Panc1 (cell line): Measurements from ENCODE around the gene TRIM45. TPM values are rescaled to one million over a fixed set of nuclear protein-coding genes. Genes with fewer than 3 reads are reported as not detected.

ENCODE experiments used
- ATAC-seq: fragments of 200-7000 bp; cut with Tn5 transposase; 2 replicates; pipeline ENCODE4 v1.9.1; 2020; ENCODE audit warnings: mild to moderate bottlenecking, moderate library complexity
- BruUV-seq: library from RNA; stranded (reverse); fragments of 400-500 nt; replicated peaks from 2 replicates; lab custom pipeline; 2021; lab: Mats Ljungman, UMichigan
- CTCF ChIA-PET: fragments of 300-600 bp; sonication (Branson Sonifier 250); formaldehyde crosslinking; loops from one replicate; lab custom pipeline; 2022; ENCODE audit warnings: antibody characterized with exemption; lab: Charles Lee
- POLR2A ChIA-PET: fragments of 300-600 bp; sonication (Branson Sonifier 250); formaldehyde crosslinking; loops from one replicate; lab custom pipeline; 2022; ENCODE audit warnings: antibody characterized with exemption; lab: Charles Lee
- DNase-seq: peaks from one replicate; pipeline ENCODE4 v3.0.0-alpha.2; 2010; ENCODE audit warnings: low read depth, low spot score
- H3K27ac ChIP-seq: 2 replicates; pipeline ENCODE4 v1.5.1; 2011; ENCODE audit warnings: mild to moderate bottlenecking, low read length, inconsistent platforms
- H3K27me3 ChIP-seq: fragments of 200-500 bp; sonication (Bioruptor generic); 2 replicates; pipeline ENCODE4 v1.6.0; 2014; ENCODE audit warnings: low read length, inconsistent platforms; ENCODE audit not compliant: control insufficient read depth, insufficient read depth
- H3K36me3 ChIP-seq: fragments of 200-500 bp; sonication (Bioruptor generic); 2 replicates; pipeline ENCODE4 v1.5.1; 2014; ENCODE audit warnings: inconsistent platforms, mild to moderate bottlenecking, low read length, moderate library complexity; ENCODE audit not compliant: control insufficient read depth, insufficient read depth
- H3K4me1 ChIP-seq: 2 replicates; pipeline ENCODE4 v1.5.1; 2011; ENCODE audit warnings: inconsistent platforms, mild to moderate bottlenecking, low read length, moderate library complexity; ENCODE audit not compliant: control insufficient read depth, insufficient read depth
- H3K4me3 ChIP-seq, 2 experiments: 2 replicates each; pipeline ENCODE4 v1.5.1; 2011 to 2012; ENCODE audit warnings: low read depth in 2 of 2, low read length in 2 of 2, mild to moderate bottlenecking in 2 of 2, inconsistent platforms in 1 of 2, moderate library complexity in 1 of 2
- H3K9me3 ChIP-seq: fragments of 200-500 bp; sonication (Bioruptor generic); 2 replicates; pipeline ENCODE4 v1.5.1; 2014; ENCODE audit warnings: low read depth, mild to moderate bottlenecking, inconsistent platforms, low read length, moderate library complexity; ENCODE audit not compliant: control insufficient read depth, insufficient read depth
- CTCF ChIP-seq: fragments of 450-650 bp; IDR thresholded peaks from 2 replicates; pipeline ENCODE4 v1.5.1; 2017; ENCODE audit warnings: mild to moderate bottlenecking
- POLR2AphosphoS5 ChIP-seq: IDR thresholded peaks from 2 replicates; pipeline ENCODE4 v1.6.1; 2012; ENCODE audit warnings: mild to moderate bottlenecking, low read depth, low read length, moderate library complexity
- REST ChIP-seq, 2 experiments: IDR thresholded peaks; 2 replicates each; pipeline ENCODE4 v1.6.1; 2011 to 2012; ENCODE audit warnings: low read depth in 2 of 2, control low read depth in 1 of 2, low read length in 1 of 2, mild to moderate bottlenecking in 1 of 2, moderate library complexity in 1 of 2; ENCODE audit not compliant: insufficient read depth in 1 of 2
- SIN3A ChIP-seq: IDR thresholded peaks from 2 replicates; pipeline ENCODE4 v1.6.1; 2012; ENCODE audit warnings: low read depth, mild to moderate bottlenecking, low read length, moderate library complexity, borderline replicate concordance; ENCODE audit not compliant: insufficient read depth
- TCF7L2 ChIP-seq: IDR thresholded peaks from 2 replicates; pipeline ENCODE4 v1.6.1; 2011; ENCODE audit warnings: mild to moderate bottlenecking, low read depth, low read length, inconsistent platforms
- in situ Hi-C: cut with HindIII; loops from 2 replicates; pipeline ENCODE4 v1.10.0; 2016; ENCODE audit warnings: low sequenced_read_pairs, low pct_unique_long_range_greater_than_20kb
- intact Hi-C: fragments of 100-400 bp; cut with micrococcal nuclease; formaldehyde crosslinking; loops from one replicate; pipeline ENCODE4 v1.10.0; 2022; ENCODE audit not compliant: unreplicated experiment
- total RNA-seq: library from RNA; stranded (reverse); gene quantifications from one replicate; pipeline ENCODE4 v1.2.1, GENCODE V29; 2021; ENCODE audit not compliant: unreplicated experiment

The TRIM45 gene
- total RNA-seq, 1 experiment from 2014 or later, result 4.7 TPM

DNA sequence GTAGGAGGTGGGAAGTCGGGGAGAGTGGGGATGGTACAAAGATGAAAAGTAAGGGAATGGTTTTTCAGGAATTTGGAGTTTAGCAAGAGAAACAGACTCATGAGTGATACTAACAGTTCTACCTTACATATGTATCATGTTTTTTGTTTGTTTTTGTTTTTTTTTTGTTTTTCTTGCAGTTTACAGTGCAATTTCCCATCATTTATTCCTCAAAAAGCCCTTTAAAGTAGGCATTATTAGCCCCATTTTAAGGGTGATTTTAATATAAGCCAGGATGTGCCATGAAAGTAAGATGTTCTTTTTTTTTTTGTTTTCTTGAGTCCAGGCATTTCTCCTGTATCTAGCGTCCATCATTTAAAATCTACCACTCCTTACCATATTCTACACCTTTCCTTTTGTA lies 13.8 kb upstream of the TRIM45 start:
- ChIA-PET POLR2A (no interaction called here), CTCF (no interaction called here)
- DNase-seq (no peak), ATAC-seq (no peak)
- in situ Hi-C loops, result no loop called here
- Histone ChIP-seq H3K27me3 (no peaks in the 10 kb centered on the region), H3K4me3 (no peak overlapping the region), H3K36me3 (no peaks in the 10 kb centered on the region), H3K9me3 (no peaks in the 10 kb centered on the region), H3K27ac (no peak overlapping the region), H3K4me1 (no peaks in the 10 kb centered on the region)
- BruUV-seq, result no TSS peak
- no peak for TF ChIP-seq TCF7L2
- TF ChIP-seq CTCF, result no peak
- intact Hi-C loops, result no loop called here

DNA sequence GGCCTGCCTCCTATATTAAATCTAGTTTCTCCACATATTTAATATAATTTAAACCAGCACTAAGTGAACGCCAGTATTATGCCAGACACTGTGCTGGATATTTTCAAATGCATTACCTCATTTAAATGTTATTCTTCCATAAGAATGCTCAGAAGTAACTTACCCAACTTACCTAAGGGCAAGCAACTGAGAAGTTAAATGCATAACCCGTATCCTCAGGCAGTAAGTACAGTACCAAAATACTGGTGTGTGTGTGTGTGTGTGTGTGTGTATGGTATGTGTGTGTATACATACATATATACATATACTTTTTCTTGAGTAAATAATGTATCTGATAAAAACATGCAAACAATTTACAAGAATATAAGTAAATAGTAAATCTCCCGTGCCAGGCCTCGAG lies 9.0 kb upstream of the TRIM45 start:
- no peaks in the 10 kb centered on the region for H3K36me3 ChIP-seq
- no peaks in the 10 kb centered on the region; the same call in 1 of the 2 replicates for H3K27me3 ChIP-seq
- ATAC-seq (no peak), DNase-seq (no peak)
- POLR2A ChIA-PET, result no interaction called here
- no peak for TF ChIP-seq SIN3A
- TF ChIP-seq POLR2AphosphoS5, result no peak
- no peak for TF ChIP-seq CTCF
- TF ChIP-seq REST (IDR thresholded peaks at IDR 0.05; ENCODE audit: insufficient read depth in 1 of 2, low read depth in 2 of 2, low read length in 1 of 2), result no peak
- no peak for TF ChIP-seq TCF7L2
- CTCF ChIA-PET, result no interaction called here
- no peak overlapping the region for H3K4me3 ChIP-seq
- no peak overlapping the region for H3K27ac ChIP-seq
- BruUV-seq, result no TSS peak
- H3K9me3 ChIP-seq, result no peaks in the 10 kb centered on the region
- in situ Hi-C loops (no loop called here), intact Hi-C loops (no loop called here)
- no peaks in the 10 kb centered on the region for H3K4me1 ChIP-seq
